Thymus (tissue), 11 donors: ENCODE data around the gene GVQW3. TPM values are rescaled to one million over a fixed set of nuclear protein-coding genes. Genes with fewer than 3 reads are reported as not detected.

Source experiments
- DNase-seq, 9 donors: peaks; one replicate each; pipeline ENCODE4 v3.0.0-alpha.2; 2013; ENCODE audit warnings: low spot score in 9 of 9, low read depth in 6 of 9, missing footprints in 1 of 9
- H3K27ac ChIP-seq, 2 donors: one replicate each; pipeline ENCODE4 v1.5.1; 2013; ENCODE audit warnings: control low read depth in 1 of 2, low read depth in 1 of 2, low read length in 1 of 2, mild to moderate bottlenecking in 1 of 2, moderate library complexity in 1 of 2
- H3K27me3 ChIP-seq, 2 donors: one replicate each; pipeline ENCODE4 v1.5.1; 2013; ENCODE audit warnings: low read length in 1 of 2; ENCODE audit not compliant: control insufficient read depth in 2 of 2, insufficient read depth in 1 of 2
- H3K36me3 ChIP-seq, 2 donors: one replicate each; pipeline ENCODE4 v1.5.1; 2013; ENCODE audit warnings: low read length in 1 of 2, mild to moderate bottlenecking in 1 of 2, moderate library complexity in 1 of 2; ENCODE audit not compliant: control insufficient read depth in 2 of 2, insufficient read depth in 2 of 2
- H3K4me1 ChIP-seq, 2 donors: one replicate each; pipeline ENCODE4 v1.5.1; 2013; ENCODE audit warnings: low read length in 2 of 2; ENCODE audit not compliant: control insufficient read depth in 2 of 2, insufficient read depth in 2 of 2
- H3K4me3 ChIP-seq, 2 donors: one replicate each; pipeline ENCODE4 v1.5.1; 2013; ENCODE audit warnings: low read length in 2 of 2, control low read depth in 1 of 2, mild to moderate bottlenecking in 1 of 2
- H3K9me3 ChIP-seq, 2 donors: one replicate each; pipeline ENCODE4 v1.5.1; 2013; ENCODE audit warnings: low read length in 1 of 2, mild to moderate bottlenecking in 1 of 2; ENCODE audit not compliant: control insufficient read depth in 2 of 2, insufficient read depth in 1 of 2
- WGBS: extraction: QIAGEN DNeasy Blood & Tissue Kit; methylation state at CpG from one replicate; pipeline ENCODE4 v1.1.7; 2013; 5-methylcytosine and 5-hydroxymethylcytosine counted together
- polyA plus RNA-seq: library from polyadenylated mRNA; stranded (reverse); fragments of 200-250 nt; gene quantifications from one replicate; pipeline ENCODE4 v1.2.3, GENCODE V29; 2013
- total RNA-seq: library from RNA; stranded (reverse); fragments of 120-200 nt; gene quantifications from one replicate; pipeline ENCODE4 v1.2.4, GENCODE V29; 2013
- donor health status: healthy.

GVQW3 gene
- total and polyA plus RNA-seq, 2 donors = 1.4 to 2.9 TPM

DNA sequence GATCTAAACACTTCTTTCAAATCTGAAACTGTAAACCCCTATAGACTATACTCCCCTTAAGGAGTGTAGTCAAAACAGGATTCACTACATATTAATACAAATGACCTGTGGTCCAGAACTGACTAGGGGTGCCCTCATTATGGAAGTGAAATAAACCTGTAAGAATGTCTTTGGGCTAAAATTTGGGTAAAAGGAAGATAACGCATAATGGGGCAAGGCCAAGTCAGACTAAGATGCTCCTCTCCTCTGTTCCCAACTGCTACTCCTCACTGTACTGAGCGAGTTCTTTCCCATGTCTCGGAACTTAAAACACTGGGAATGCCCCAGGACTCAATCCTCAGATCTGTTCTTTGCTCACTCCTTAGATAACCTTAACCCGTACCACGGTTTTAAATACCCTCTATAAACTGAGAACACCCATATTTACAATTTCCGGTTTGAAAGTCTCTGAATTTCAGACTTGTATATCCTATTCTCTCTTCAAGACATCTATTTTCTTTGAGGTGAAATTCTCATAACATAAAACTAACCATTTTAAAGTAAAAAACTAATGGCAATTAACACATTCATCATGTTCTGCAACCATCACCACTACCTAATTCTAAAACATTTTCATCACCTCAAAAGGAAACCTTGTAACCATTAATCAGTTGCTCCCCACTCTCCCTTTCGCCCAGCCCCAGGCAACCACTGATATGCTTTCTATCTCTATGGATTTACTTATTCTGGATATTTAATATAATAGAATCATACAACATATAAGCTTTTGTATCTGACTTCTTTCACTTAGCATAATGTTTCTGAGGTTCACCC is 4.2 kb upstream of the GVQW3 start:
- Histone ChIP-seq H3K4me1 (peaks cover 17 to 21% of the 10 kb centered on the region in 2 donors), H3K36me3 (no peaks in the 10 kb centered on the region), H3K27ac (no peak overlapping the region), H3K4me3 (no peak overlapping the region), H3K27me3 (no peaks in the 10 kb centered on the region), H3K9me3 (no peaks in the 10 kb centered on the region)
- WGBS = 98% methylated on average over 7 of the region's 7 CpGs
- no peak for DNase-seq

DNA sequence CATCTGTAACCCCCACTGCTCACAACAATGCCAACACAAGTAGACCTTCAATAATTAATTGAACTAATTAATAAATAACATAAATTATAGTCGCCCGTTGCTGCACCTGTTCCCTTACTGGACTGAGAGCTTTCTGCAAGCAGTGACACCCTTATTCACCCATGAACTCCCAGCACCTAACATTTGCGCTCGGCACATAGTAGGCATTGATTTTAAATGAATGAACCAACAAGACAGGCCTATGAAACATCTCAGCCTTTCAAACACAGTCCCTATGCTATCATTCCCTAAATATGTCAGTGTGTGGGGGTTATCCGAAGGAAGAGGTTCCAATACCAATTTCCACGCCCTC is 1.3 kb upstream of the GVQW3 start:
- H3K4me1 ChIP-seq = peaks cover 25 to 34% of the 10 kb centered on the region in 2 donors
- DNase-seq = no peak
- H3K4me3 ChIP-seq = peak overlapping the region; percentile 55 to 85
- WGBS = 53% methylated on average over 6 of the region's 6 CpGs
- peaks cover 0 to 3% of the 10 kb centered on the region in 2 donors for H3K36me3 ChIP-seq
- no peak overlapping the region for H3K27ac ChIP-seq
- no peaks in the 10 kb centered on the region for H3K9me3 ChIP-seq
- H3K27me3 ChIP-seq = no peaks in the 10 kb centered on the region

DNA sequence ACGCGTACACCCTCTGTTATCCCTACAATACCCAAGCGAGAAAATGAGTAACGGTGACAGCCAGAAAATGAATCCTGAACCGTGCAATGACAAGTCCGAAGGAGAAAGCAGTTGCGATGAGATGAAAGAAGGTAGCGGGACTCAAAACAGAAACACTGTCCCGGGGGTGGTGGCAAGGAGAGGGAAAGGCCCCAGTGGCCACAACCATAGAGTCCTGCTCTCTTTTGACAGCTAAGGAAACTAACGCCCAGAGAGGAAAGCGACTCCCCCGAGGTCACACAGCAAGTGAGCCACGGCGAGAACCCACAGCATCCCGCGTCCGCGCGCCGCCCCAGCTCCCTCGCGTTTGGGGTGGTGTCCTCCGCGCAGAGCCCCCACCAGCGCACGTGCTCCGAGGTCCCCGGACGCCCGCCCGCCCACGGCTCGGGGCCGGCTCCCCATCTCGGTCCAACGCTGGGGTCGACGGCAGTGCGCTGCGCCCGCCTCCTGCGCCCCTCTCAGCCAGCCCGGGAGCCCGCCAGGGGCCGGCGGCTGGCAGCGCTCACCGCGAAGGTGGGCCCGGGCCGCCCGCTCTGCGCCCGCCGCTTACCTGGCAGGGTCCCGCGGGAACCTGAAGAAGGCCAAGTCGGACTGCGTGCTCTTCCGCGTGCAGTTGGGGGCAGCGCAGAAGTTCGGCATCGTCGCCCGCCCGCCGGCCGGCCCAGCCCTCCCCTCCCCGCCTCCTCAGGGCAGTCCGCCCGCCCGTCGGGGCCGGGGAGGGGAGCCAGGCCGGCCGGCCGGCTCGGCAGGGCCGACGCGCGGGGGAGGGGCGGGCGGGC is 755 bp upstream of the GVQW3 start:
- Histone ChIP-seq H3K9me3 (no peaks in the 10 kb centered on the region), H3K4me1 (peaks cover 25 to 34% of the 10 kb centered on the region in 2 donors), H3K4me3 (peak overlapping the region; percentile 55 to 85), H3K36me3 (peaks cover 0 to 3% of the 10 kb centered on the region in 2 donors), H3K27ac (peak overlapping the region in 1 of 2 donors; percentile 79), H3K27me3 (no peaks in the 10 kb centered on the region)
- DNase-seq = peak in 6 of 9 donors; percentile 15 to 58 (median 34)
- under 1% methylated on average over 83 of the region's 85 CpGs for WGBS

- 97% methylated on average over 6 of the region's 6 CpGs for WGBS
- H3K27me3 ChIP-seq = no peaks in the 10 kb centered on the region
- peaks cover 0 to 3% of the 10 kb centered on the region in 2 donors for H3K36me3 ChIP-seq
- H3K9me3 ChIP-seq = no peaks in the 10 kb centered on the region
- H3K4me1 ChIP-seq = peaks cover 22 to 34% of the 10 kb centered on the region in 2 donors
- H3K27ac ChIP-seq = no peak overlapping the region
- peak in 2 of 9 donors; percentile 1 to 9 for DNase-seq
- H3K4me3 ChIP-seq = no peak overlapping the region
Observed at GRCh38 chr11:76382209-76382608, 1.1 kb downstream of the GVQW3 start.

GRCh38 chr11:76385903-76386302 is 4.8 kb downstream of the GVQW3 start:
- peaks cover 0 to 3% of the 10 kb centered on the region in 2 donors for H3K36me3 ChIP-seq
- no peak overlapping the region for H3K27ac ChIP-seq
- peaks cover 11 to 20% of the 10 kb centered on the region in 2 donors for H3K4me1 ChIP-seq
- H3K4me3 ChIP-seq = no peak overlapping the region
- no peaks in the 10 kb centered on the region for H3K27me3 ChIP-seq
- no peak for DNase-seq
- 77% methylated on average over 5 of the region's 5 CpGs for WGBS
- no peaks in the 10 kb centered on the region for H3K9me3 ChIP-seq

- DNase-seq = no peak
- Histone ChIP-seq H3K4me1 (no peaks in the 10 kb centered on the region), H3K9me3 (no peaks in the 10 kb centered on the region), H3K36me3 (peaks cover 0 to 3% of the 10 kb centered on the region in 2 donors), H3K27me3 (no peaks in the 10 kb centered on the region), H3K27ac (no peak overlapping the region), H3K4me3 (no peak overlapping the region)
- 100% methylated on average over 2 of the region's 2 CpGs for WGBS
Observed at GRCh38 chr11:76388408-76388807, 7.3 kb downstream of the GVQW3 start.

GRCh38 chr11:76391021-76391420 is 9.9 kb downstream of the GVQW3 start:
- no peak overlapping the region for H3K27ac ChIP-seq
- WGBS = 42% methylated on average over 6 of the region's 6 CpGs
- DNase-seq = no peak

GRCh38 chr11:76391811-76392475 is 10.8 kb downstream of the GVQW3 start:
- no peak for DNase-seq
- H3K4me1 ChIP-seq = no peaks in the 10 kb centered on the region
- no peak overlapping the region for H3K27ac ChIP-seq
- H3K36me3 ChIP-seq = no peaks in the 10 kb centered on the region
- H3K4me3 ChIP-seq = no peak overlapping the region
- no peaks in the 10 kb centered on the region for H3K27me3 ChIP-seq
- WGBS = 95% methylated on average over 7 of the region's 7 CpGs
- H3K9me3 ChIP-seq = no peaks in the 10 kb centered on the region

More at GRCh38 chr11:76391021-76391420, 9.9 kb downstream of the GVQW3 start:
- Histone ChIP-seq H3K9me3 (no peaks in the 10 kb centered on the region), H3K4me1 (no peaks in the 10 kb centered on the region), H3K36me3 (no peaks in the 10 kb centered on the region), H3K27me3 (no peaks in the 10 kb centered on the region), H3K4me3 (no peak overlapping the region)

GRCh38 chr11:76392870-76393269 is 11.7 kb downstream of the GVQW3 start:
- no peaks in the 10 kb centered on the region for H3K9me3 ChIP-seq
- H3K27me3 ChIP-seq = no peaks in the 10 kb centered on the region
- 87% methylated on average over 1 of the region's 1 CpG for WGBS
- no peak for DNase-seq
- H3K27ac ChIP-seq = no peak overlapping the region
- no peak overlapping the region for H3K4me3 ChIP-seq
- no peaks in the 10 kb centered on the region for H3K36me3 ChIP-seq
- no peaks in the 10 kb centered on the region for H3K4me1 ChIP-seq
